Endothelial cell of umbilical vein (primary cell): ENCODE measurements around the gene FBL.
"Not testable (repeated sequence)": the region's sequence is repeated elsewhere in the genome, so short reads cannot be mapped to it uniquely, and the experiment has no call there.

Source experiments
- CTCF ChIP-seq, 2 donors: IDR thresholded peaks; 1 replicate in 1 of 2; 2 replicates in 1 of 2; pipeline ENCODE4 v1.5.1; 2011; ENCODE audit warnings: low read length in 2 of 2, mild to moderate bottlenecking in 2 of 2, moderate library complexity in 2 of 2, control low read depth in 1 of 2, inconsistent platforms in 1 of 2, low read depth in 1 of 2; ENCODE audit not compliant: insufficient read depth in 1 of 2; ENCODE audit errors: extremely low read depth in 1 of 2
- EZH2 ChIP-seq: IDR thresholded peaks from 2 replicates; pipeline ENCODE4 v1.6.1; 2012; ENCODE audit warnings: borderline replicate concordance, low read depth, mild to moderate bottlenecking, moderate library complexity, low read length, inconsistent platforms; ENCODE audit not compliant: severe bottlenecking
- MAX ChIP-seq: IDR thresholded peaks from 2 replicates; pipeline ENCODE4 v1.6.1; 2011; ENCODE audit not compliant: insufficient read depth, insufficient read length
- MYC ChIP-seq: IDR thresholded peaks from one replicate; pipeline ENCODE4 v1.6.1; 2011; ENCODE audit warnings: mild to moderate bottlenecking, low read depth, low read length
- POLR2A ChIP-seq: IDR thresholded peaks from 2 replicates; pipeline ENCODE4 v1.6.1; 2012; ENCODE audit warnings: low read depth, mild to moderate bottlenecking, control low read depth, low read length

DNA sequence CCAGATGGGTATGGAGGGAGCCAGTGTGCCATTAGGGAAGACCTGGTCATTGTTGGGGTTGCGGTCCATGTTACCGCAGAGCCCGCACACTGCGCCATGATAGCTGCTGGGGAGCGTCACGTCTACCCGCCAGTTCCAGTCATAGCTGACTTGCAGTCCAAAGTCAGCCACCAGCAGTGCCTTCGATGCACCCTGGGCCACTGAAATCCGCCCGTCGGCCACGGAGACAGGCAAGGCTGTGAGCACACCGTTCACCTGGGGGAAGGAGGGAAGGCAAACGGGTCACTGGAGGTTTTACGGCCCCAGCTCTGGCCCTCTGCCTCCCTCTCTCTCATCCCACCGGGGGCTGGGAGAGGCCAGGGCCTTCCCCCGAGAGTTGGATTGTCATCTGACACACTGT is 31.8 kb upstream of the FBL start:
- not testable (repeated sequence) for TF ChIP-seq CTCF (IDR thresholded peaks at IDR 0.05; ENCODE audit: extremely low read depth in 1 of 2, insufficient read depth in 1 of 2, low read depth in 1 of 2, low read length in 2 of 2); EZH2; MYC; MAX; POLR2A
